Lung (tissue), 12 donors: ENCODE data around the gene TIMM50. TPM values are rescaled to one million over a fixed set of nuclear protein-coding genes. Genes with fewer than 3 reads are reported as not detected.

Experiments
- ATAC-seq: fragments of 200-7000 bp; cut with Tn5 transposase; one replicate; pipeline ENCODE4 v1.9.1; 2020; ENCODE audit warnings: moderate number of reproducible peaks; ENCODE audit not compliant: insufficient read depth, low FRiP score
- DNase-seq, 3 donors: peaks; one replicate each; pipeline ENCODE4 v3.0.0-alpha.2; 2013 to 2017
- H3K27ac ChIP-seq, 2 donors: one replicate each; pipeline ENCODE4 v1.5.1; 2013; ENCODE audit warnings: mild to moderate bottlenecking in 2 of 2, moderate library complexity in 2 of 2, control low read depth in 1 of 2, inconsistent platforms in 1 of 2, low read depth in 1 of 2, low read length in 1 of 2
- H3K27me3 ChIP-seq, 3 donors: one replicate each; pipeline ENCODE4 v1.5.1; 2013; ENCODE audit warnings: low read length in 2 of 3; ENCODE audit not compliant: control insufficient read depth in 3 of 3, insufficient read depth in 3 of 3
- H3K36me3 ChIP-seq, 4 donors: one replicate each; pipeline ENCODE4 v1.5.1; 2013; ENCODE audit warnings: low read length in 4 of 4, mild to moderate bottlenecking in 1 of 4, moderate library complexity in 1 of 4; ENCODE audit not compliant: control insufficient read depth in 4 of 4, insufficient read depth in 4 of 4
- H3K4me1 ChIP-seq, 5 donors: one replicate each; pipeline ENCODE4 v1.5.1; 2013; ENCODE audit warnings: low read length in 5 of 5, mild to moderate bottlenecking in 2 of 5, moderate library complexity in 1 of 5; ENCODE audit not compliant: control insufficient read depth in 5 of 5, insufficient read depth in 5 of 5
- H3K4me3 ChIP-seq: one replicate; pipeline ENCODE4 v1.5.1; 2013; ENCODE audit warnings: mild to moderate bottlenecking, control low read depth, moderate library complexity
- H3K9ac ChIP-seq, 2 donors: one replicate each; pipeline ENCODE4 v1.5.1; 2013; ENCODE audit warnings: low read length in 2 of 2, control low read depth in 1 of 2; ENCODE audit not compliant: insufficient read depth in 1 of 2
- H3K9me3 ChIP-seq, 4 donors: one replicate each; pipeline ENCODE4 v1.5.1; 2013; ENCODE audit warnings: low read length in 3 of 4, mild to moderate bottlenecking in 1 of 4, moderate library complexity in 1 of 4; ENCODE audit not compliant: control insufficient read depth in 4 of 4, insufficient read depth in 3 of 4
- WGBS, 2 donors: extraction: QIAGEN DNeasy Blood & Tissue Kit; methylation state at CpG; one replicate each; pipeline ENCODE4 v1.1.7; 2013; 5-methylcytosine and 5-hydroxymethylcytosine counted together
- polyA plus RNA-seq, 2 donors: library from polyadenylated mRNA; stranded (reverse); fragments of 200-250 nt; gene quantifications; one replicate each; pipeline ENCODE4 v1.2.1, GENCODE V29; 2013
- total RNA-seq, 2 donors: library from RNA; depleted of rRNA in 1 of 2; stranded (reverse); fragments of >200 nt in 1 of 2; gene quantifications; one replicate each; pipeline ENCODE4 v1.2.1, GENCODE V29; 2014 to 2021
- TF ChIP-seq, protein P1 (sequence below): IDR thresholded peaks from 2 replicates; pipeline ENCODE4 v1.5.1; 2012; ENCODE audit warnings: mild to moderate bottlenecking; ENCODE audit errors: control extremely low read depth, extremely low read depth
- donor health status: control.
- donor health status: control.
- donor health status: Bipolar disorder and iron deficiency.
- donor health status: healthy.
- donor health status: DM: yes; HTN: yes; CAD: no.

The TIMM50 gene
- total and polyA plus RNA-seq, 4 donors = 47.5 to 67.4 (median 53.7) TPM

GRCh38 chr19:39481229-39481545, 549 bp downstream of the TIMM50 start:
- DNase-seq (no peak), ATAC-seq (no peak)
- Histone ChIP-seq H3K27ac (peak overlapping the region in 1 of 2 donors; percentile 45), H3K4me1 (peaks cover 3 to 13% (median 6%) of the 10 kb centered on the region in 5 donors), H3K4me3 (peak overlapping the region; percentile 94), H3K9me3 (no peaks in the 10 kb centered on the region), H3K9ac (peak overlapping the region; percentile 90 to 91), H3K27me3 (no peaks in the 10 kb centered on the region), H3K36me3 (peaks cover 4 to 17% (median 10%) of the 10 kb centered on the region in 4 donors)
- TF ChIP-seq, protein P1, sequence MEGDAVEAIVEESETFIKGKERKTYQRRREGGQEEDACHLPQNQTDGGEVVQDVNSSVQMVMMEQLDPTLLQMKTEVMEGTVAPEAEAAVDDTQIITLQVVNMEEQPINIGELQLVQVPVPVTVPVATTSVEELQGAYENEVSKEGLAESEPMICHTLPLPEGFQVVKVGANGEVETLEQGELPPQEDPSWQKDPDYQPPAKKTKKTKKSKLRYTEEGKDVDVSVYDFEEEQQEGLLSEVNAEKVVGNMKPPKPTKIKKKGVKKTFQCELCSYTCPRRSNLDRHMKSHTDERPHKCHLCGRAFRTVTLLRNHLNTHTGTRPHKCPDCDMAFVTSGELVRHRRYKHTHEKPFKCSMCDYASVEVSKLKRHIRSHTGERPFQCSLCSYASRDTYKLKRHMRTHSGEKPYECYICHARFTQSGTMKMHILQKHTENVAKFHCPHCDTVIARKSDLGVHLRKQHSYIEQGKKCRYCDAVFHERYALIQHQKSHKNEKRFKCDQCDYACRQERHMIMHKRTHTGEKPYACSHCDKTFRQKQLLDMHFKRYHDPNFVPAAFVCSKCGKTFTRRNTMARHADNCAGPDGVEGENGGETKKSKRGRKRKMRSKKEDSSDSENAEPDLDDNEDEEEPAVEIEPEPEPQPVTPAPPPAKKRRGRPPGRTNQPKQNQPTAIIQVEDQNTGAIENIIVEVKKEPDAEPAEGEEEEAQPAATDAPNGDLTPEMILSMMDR = no peak
- WGBS, 2 donors = 2% methylated on average over 12 of the region's 12 CpGs

DNA sequence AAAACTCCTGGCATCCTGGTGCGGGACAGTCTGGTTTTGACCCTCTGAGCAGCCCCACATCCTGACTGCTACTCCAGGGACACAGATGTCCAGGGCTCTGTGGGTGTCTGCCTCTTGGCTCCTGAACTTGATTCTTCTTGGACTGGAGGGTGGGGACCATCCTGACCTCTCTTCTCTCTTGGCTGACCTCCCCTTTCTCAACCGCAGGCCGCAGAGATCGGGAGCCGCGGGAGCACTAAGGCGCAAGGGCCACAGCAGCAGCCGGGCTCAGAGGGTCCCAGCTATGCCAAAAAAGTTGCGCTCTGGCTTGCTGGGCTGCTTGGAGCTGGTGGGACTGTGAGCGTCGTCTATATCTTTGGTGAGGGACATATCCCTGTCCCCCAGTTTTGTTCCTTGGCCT, 1.0 kb downstream of the TIMM50 start:
- 71 to 91% methylated on average over 11 of the region's 11 CpGs for WGBS, 2 donors
- ATAC-seq (no peak), DNase-seq (no peak)
- peak overlapping the region; percentile 90 to 91 for H3K9ac ChIP-seq
- H3K4me1 ChIP-seq = peaks cover 3 to 13% (median 6%) of the 10 kb centered on the region in 5 donors
- no peak overlapping the region for H3K4me3 ChIP-seq
- no peaks in the 10 kb centered on the region for H3K27me3 ChIP-seq
- TF ChIP-seq, protein P1 = no peak
- peaks cover 0 to 18% (median 13%) of the 10 kb centered on the region in 4 donors for H3K36me3 ChIP-seq
- H3K27ac ChIP-seq = no peak overlapping the region
- H3K9me3 ChIP-seq = no peaks in the 10 kb centered on the region

DNA sequence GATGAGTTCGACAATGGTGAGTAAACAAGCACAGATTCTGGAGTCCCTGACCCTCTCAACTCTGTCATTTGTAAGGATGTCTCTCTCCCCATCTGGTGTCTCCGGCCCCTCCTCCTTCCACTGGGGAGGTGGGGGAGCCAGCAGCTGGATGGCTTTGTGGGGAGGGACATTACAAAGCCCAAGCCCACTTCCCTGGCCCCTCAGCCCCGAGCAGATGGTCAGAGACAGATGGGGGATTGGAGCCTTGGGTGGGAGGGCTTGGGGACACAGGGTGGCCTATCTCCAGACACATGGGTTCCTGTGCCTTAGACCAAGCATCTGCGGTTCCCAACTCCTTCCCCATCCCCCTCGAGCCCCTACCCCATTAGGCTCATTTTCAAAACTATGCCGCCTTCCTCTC, 2.5 kb downstream of the TIMM50 start:
- peaks cover under 1 to 24% (median 19%) of the 10 kb centered on the region in 4 donors for H3K36me3 ChIP-seq

More for the DNA sequence above, 2.5 kb downstream of the TIMM50 start:
- TF ChIP-seq, protein P1 = no peak
- WGBS, 2 donors = 79 to 82% methylated on average over 6 of the region's 6 CpGs
- ATAC-seq = no peak
- H3K4me1 ChIP-seq = peaks cover 3 to 13% (median 6%) of the 10 kb centered on the region in 5 donors
- no peak overlapping the region for H3K9ac ChIP-seq
- no peak overlapping the region for H3K27ac ChIP-seq
- H3K27me3 ChIP-seq = no peaks in the 10 kb centered on the region
- H3K9me3 ChIP-seq = no peaks in the 10 kb centered on the region
- no peak overlapping the region for H3K4me3 ChIP-seq
- DNase-seq = no peak
